HEK293 (cell line): Measurements from ENCODE around the gene LDLRAD2.
A peak's percentile ranks its signal among the peaks of the same experiment; 100 is the strongest.

Experiments
- CTCF ChIA-PET: fragments of 350-600 bp; formaldehyde crosslinking; extraction: SDS; loops from one replicate; lab custom pipeline; 2021; ENCODE audit warnings: antibody characterized with exemption; lab: Yijun Ruan, JAX
- POLR2A ChIA-PET: fragments of 300-600 bp; formaldehyde crosslinking; extraction: SDS; loops from one replicate; lab custom pipeline; 2020; ENCODE audit warnings: antibody characterized with exemption, inconsistent platforms; lab: Yijun Ruan, JAX
- H3K27ac ChIP-seq: fragments of 200-500 bp; sonication (Bioruptor generic); 2 replicates; pipeline ENCODE4 v1.5.1; 2014; ENCODE audit warnings: low read depth, low read length, control low read depth, inconsistent platforms; ENCODE audit errors: extremely low read depth
- H3K36me3 ChIP-seq, 2 experiments: fragments of 200-500 bp in 1 of 2; sonication (Bioruptor generic) in 1 of 2; 1 replicate in 1 of 2; 2 replicates in 1 of 2; pipeline ENCODE4 v1.5.1; 2014 to 2017; ENCODE audit warnings: inconsistent platforms in 2 of 2, low read length in 2 of 2; ENCODE audit not compliant: control insufficient read depth in 2 of 2, insufficient read depth in 1 of 2
- H3K4me1 ChIP-seq: fragments of 200-500 bp; sonication (Bioruptor generic); 2 replicates; pipeline ENCODE4 v1.5.1; 2014; ENCODE audit warnings: mild to moderate bottlenecking, low read length, inconsistent platforms; ENCODE audit not compliant: control insufficient read depth, insufficient read depth
- H3K4me3 ChIP-seq: 2 replicates; pipeline ENCODE4 v1.5.1; 2011; ENCODE audit warnings: low read depth, mild to moderate bottlenecking, control low read depth, low read length, moderate library complexity
- H3K9me3 ChIP-seq: fragments of 200-500 bp; sonication (Bioruptor generic); 2 replicates; pipeline ENCODE4 v1.5.1; 2014; ENCODE audit warnings: low read depth, low read length, inconsistent platforms; ENCODE audit not compliant: control insufficient read depth, insufficient read depth
- FEZF1 ChIP-seq: fragments of 450-650 bp; formaldehyde crosslinking; IDR thresholded peaks from 2 replicates; pipeline ENCODE4 v1.5.1; 2016; ENCODE audit warnings: missing biosample characterization, missing genetic modification characterization
- SCRT2 ChIP-seq: fragments of 450-650 bp; formaldehyde crosslinking; IDR thresholded peaks from 2 replicates; pipeline ENCODE4 v1.5.1; 2016; ENCODE audit warnings: missing biosample characterization, missing genetic modification characterization
- YY1 ChIP-seq: fragments of 450-650 bp; formaldehyde crosslinking; IDR thresholded peaks from 2 replicates; pipeline ENCODE4 v1.5.1; 2018; ENCODE audit warnings: missing biosample characterization, missing genetic modification characterization
- ZBTB10 ChIP-seq: fragments of 450-650 bp; formaldehyde crosslinking; IDR thresholded peaks from 2 replicates; pipeline ENCODE4 v1.5.1; 2016; ENCODE audit warnings: missing biosample characterization, missing genetic modification characterization
- ZIC2 ChIP-seq: fragments of 450-650 bp; formaldehyde crosslinking; IDR thresholded peaks from 2 replicates; pipeline ENCODE4 v1.5.1; 2016; ENCODE audit warnings: missing biosample characterization, missing genetic modification characterization
- ZNF292 ChIP-seq: fragments of 450-650 bp; formaldehyde crosslinking; IDR thresholded peaks from 2 replicates; pipeline ENCODE4 v1.5.1; 2016; ENCODE audit warnings: low read depth, missing biosample characterization, missing genetic modification characterization, borderline replicate concordance
- ZNF335 ChIP-seq: fragments of 450-650 bp; formaldehyde crosslinking; conservative IDR thresholded peaks from 2 replicates; pipeline ENCODE4 v1.5.1; 2016; ENCODE audit warnings: missing biosample characterization, missing genetic modification characterization
- ZNF398 ChIP-seq: fragments of 450-650 bp; formaldehyde crosslinking; IDR thresholded peaks from 2 replicates; pipeline ENCODE4 v1.5.1; 2017; ENCODE audit warnings: missing biosample characterization, missing genetic modification characterization
- ZNF426 ChIP-seq: fragments of 450-650 bp; formaldehyde crosslinking; IDR thresholded peaks from 2 replicates; pipeline ENCODE4 v1.5.1; 2017; ENCODE audit warnings: missing biosample characterization, missing genetic modification characterization, mild to moderate bottlenecking, inconsistent platforms, moderate library complexity
- ZNF433 ChIP-seq: fragments of 450-650 bp; formaldehyde crosslinking; IDR thresholded peaks from 2 replicates; pipeline ENCODE4 v1.5.1; 2016; ENCODE audit warnings: missing biosample characterization, missing genetic modification characterization, low read depth
- ZNF473 ChIP-seq: fragments of 450-650 bp; formaldehyde crosslinking; IDR thresholded peaks from 2 replicates; pipeline ENCODE4 v1.5.1; 2017; ENCODE audit warnings: missing biosample characterization, missing genetic modification characterization
- ZNF48 ChIP-seq: fragments of 450-650 bp; formaldehyde crosslinking; IDR thresholded peaks from 2 replicates; pipeline ENCODE4 v1.5.1; 2016; ENCODE audit warnings: missing biosample characterization, missing genetic modification characterization
- ZNF548 ChIP-seq: fragments of 450-650 bp; formaldehyde crosslinking; IDR thresholded peaks from 2 replicates; pipeline ENCODE4 v1.5.1; 2016; ENCODE audit warnings: missing biosample characterization, missing genetic modification characterization
- ZNF624 ChIP-seq: fragments of 450-650 bp; formaldehyde crosslinking; IDR thresholded peaks from 2 replicates; pipeline ENCODE4 v1.5.1; 2017; ENCODE audit warnings: missing biosample characterization, missing genetic modification characterization
- ZNF747 ChIP-seq: fragments of 450-650 bp; formaldehyde crosslinking; IDR thresholded peaks from 2 replicates; pipeline ENCODE4 v1.5.1; 2016; ENCODE audit warnings: missing biosample characterization, missing genetic modification characterization
- ZSCAN30 ChIP-seq: fragments of 450-650 bp; IDR thresholded peaks from 2 replicates; pipeline ENCODE4 v1.5.1; 2018; ENCODE audit warnings: missing biosample characterization, mild to moderate bottlenecking, missing genetic modification characterization, moderate library complexity
- TF ChIP-seq, protein P1 (sequence below): fragments of 450-650 bp; formaldehyde crosslinking; IDR thresholded peaks from 2 replicates; pipeline ENCODE4 v1.5.1; 2017; ENCODE audit warnings: missing biosample characterization, missing genetic modification characterization
- TF ChIP-seq, protein P2 (sequence below): fragments of 450-650 bp; formaldehyde crosslinking; IDR thresholded peaks from 2 replicates; pipeline ENCODE4 v1.5.1; 2016; ENCODE audit warnings: missing biosample characterization, missing genetic modification characterization

LDLRAD2 gene

GRCh38 chr1:21870611-21871010, 58.5 kb downstream of the LDLRAD2 start:
- Histone ChIP-seq H3K4me3 (no peak overlapping the region), H3K9me3 (no peaks in the 10 kb centered on the region), H3K4me1 (no peaks in the 10 kb centered on the region), H3K27ac (no peak overlapping the region), H3K36me3 (peaks cover 0 to 41% of the 10 kb centered on the region in 2 experiments; a peak in 1 of 3 replicates)
- ChIA-PET CTCF (no interaction called here), POLR2A (no interaction called here)
- TF ChIP-seq ZNF473 (no peak), ZSCAN30 (tag by site-specific recombination) (no peak), ZNF335 (tag by site-specific recombination) (no peak), ZNF747 (tag by site-specific recombination) (no peak), ZNF426 (tag by site-specific recombination) (no peak), ZNF292 (no peak), ZIC2 (no peak), ZNF398 (no peak), YY1 (tag by site-specific recombination) (no peak), SCRT2 (tag by site-specific recombination) (no peak), ZNF433 (no peak), ZNF624 (tag by site-specific recombination) (no peak), ZNF548 (no peak), ZNF48 (tag by site-specific recombination) (no peak)
- TF ChIP-seq, protein P1, sequence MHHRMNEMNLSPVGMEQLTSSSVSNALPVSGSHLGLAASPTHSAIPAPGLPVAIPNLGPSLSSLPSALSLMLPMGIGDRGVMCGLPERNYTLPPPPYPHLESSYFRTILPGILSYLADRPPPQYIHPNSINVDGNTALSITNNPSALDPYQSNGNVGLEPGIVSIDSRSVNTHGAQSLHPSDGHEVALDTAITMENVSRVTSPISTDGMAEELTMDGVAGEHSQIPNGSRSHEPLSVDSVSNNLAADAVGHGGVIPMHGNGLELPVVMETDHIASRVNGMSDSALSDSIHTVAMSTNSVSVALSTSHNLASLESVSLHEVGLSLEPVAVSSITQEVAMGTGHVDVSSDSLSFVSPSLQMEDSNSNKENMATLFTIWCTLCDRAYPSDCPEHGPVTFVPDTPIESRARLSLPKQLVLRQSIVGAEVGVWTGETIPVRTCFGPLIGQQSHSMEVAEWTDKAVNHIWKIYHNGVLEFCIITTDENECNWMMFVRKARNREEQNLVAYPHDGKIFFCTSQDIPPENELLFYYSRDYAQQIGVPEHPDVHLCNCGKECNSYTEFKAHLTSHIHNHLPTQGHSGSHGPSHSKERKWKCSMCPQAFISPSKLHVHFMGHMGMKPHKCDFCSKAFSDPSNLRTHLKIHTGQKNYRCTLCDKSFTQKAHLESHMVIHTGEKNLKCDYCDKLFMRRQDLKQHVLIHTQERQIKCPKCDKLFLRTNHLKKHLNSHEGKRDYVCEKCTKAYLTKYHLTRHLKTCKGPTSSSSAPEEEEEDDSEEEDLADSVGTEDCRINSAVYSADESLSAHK: no peak
- TF ChIP-seq, protein P2, sequence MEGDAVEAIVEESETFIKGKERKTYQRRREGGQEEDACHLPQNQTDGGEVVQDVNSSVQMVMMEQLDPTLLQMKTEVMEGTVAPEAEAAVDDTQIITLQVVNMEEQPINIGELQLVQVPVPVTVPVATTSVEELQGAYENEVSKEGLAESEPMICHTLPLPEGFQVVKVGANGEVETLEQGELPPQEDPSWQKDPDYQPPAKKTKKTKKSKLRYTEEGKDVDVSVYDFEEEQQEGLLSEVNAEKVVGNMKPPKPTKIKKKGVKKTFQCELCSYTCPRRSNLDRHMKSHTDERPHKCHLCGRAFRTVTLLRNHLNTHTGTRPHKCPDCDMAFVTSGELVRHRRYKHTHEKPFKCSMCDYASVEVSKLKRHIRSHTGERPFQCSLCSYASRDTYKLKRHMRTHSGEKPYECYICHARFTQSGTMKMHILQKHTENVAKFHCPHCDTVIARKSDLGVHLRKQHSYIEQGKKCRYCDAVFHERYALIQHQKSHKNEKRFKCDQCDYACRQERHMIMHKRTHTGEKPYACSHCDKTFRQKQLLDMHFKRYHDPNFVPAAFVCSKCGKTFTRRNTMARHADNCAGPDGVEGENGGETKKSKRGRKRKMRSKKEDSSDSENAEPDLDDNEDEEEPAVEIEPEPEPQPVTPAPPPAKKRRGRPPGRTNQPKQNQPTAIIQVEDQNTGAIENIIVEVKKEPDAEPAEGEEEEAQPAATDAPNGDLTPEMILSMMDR (tag by site-specific recombination): no peak

- no peaks in the 10 kb centered on the region for H3K9me3 ChIP-seq
- ChIA-PET CTCF (no interaction called here), POLR2A (no interaction called here)
- H3K36me3 ChIP-seq: peaks cover 0 to 49% of the 10 kb centered on the region in 2 experiments; a peak in 1 of 3 replicates
- H3K27ac ChIP-seq: no peak overlapping the region
- TF ChIP-seq FEZF1 (tag by site-specific recombination): peak; percentile 77; the same call in 1 of the 2 replicates
- TF ChIP-seq ZBTB10 (tag by site-specific recombination): no peak
- H3K4me3 ChIP-seq: no peak overlapping the region
- H3K4me1 ChIP-seq: no peaks in the 10 kb centered on the region
Measured at GRCh38 chr1:21871943-21872342, 59.9 kb downstream of the LDLRAD2 start.
